Skeletal muscle tissue (tissue), 4 donors: ENCODE data around the gene PRKCE. TPM values are rescaled to one million over a fixed set of nuclear protein-coding genes. Genes with fewer than 3 reads are reported as not detected.

Experiments used
- H3K27ac ChIP-seq: one replicate; pipeline ENCODE4 v1.7.0; 2013; ENCODE audit warnings: mild to moderate bottlenecking, low read depth, low read length, inconsistent platforms
- H3K27me3 ChIP-seq, 3 donors: one replicate each; pipeline ENCODE4 v1.7.0; 2013; ENCODE audit warnings: low read length in 3 of 3; ENCODE audit not compliant: control insufficient read depth in 3 of 3, insufficient read depth in 3 of 3
- H3K36me3 ChIP-seq, 3 donors: one replicate each; pipeline ENCODE4 v1.7.0; 2013; ENCODE audit warnings: low read length in 3 of 3; ENCODE audit not compliant: control insufficient read depth in 3 of 3, insufficient read depth in 3 of 3
- H3K4me1 ChIP-seq, 3 donors: one replicate each; pipeline ENCODE4 v1.7.0; 2013; ENCODE audit warnings: low read length in 3 of 3, mild to moderate bottlenecking in 3 of 3; ENCODE audit not compliant: control insufficient read depth in 3 of 3, insufficient read depth in 3 of 3
- H3K4me3 ChIP-seq, 3 donors: one replicate each; pipeline ENCODE4 v1.7.0; 2013; ENCODE audit warnings: low read length in 3 of 3
- H3K9ac ChIP-seq, 3 donors: one replicate each; pipeline ENCODE4 v1.7.0; 2013; ENCODE audit warnings: low read length in 3 of 3, mild to moderate bottlenecking in 3 of 3, moderate library complexity in 2 of 3, low read depth in 1 of 3
- H3K9me3 ChIP-seq, 3 donors: one replicate each; pipeline ENCODE4 v1.7.0; 2013; ENCODE audit warnings: low read length in 3 of 3; ENCODE audit not compliant: control insufficient read depth in 3 of 3
- total RNA-seq: library from RNA; depleted of rRNA; stranded (reverse); fragments of >200 nt; gene quantifications from one replicate; pipeline ENCODE4 v1.2.3, GENCODE V29; 2014
- donor health status: Osteomylitis.

Gene PRKCE
- total RNA-seq, 1 donor from 2014 or later, result 9.4 TPM

GRCh38 chr2:45929674-45930395 is 278.4 kb downstream of the PRKCE start:
- Histone ChIP-seq H3K36me3 (no peaks in the 10 kb centered on the region), H3K9ac (no peak overlapping the region), H3K9me3 (no peaks in the 10 kb centered on the region), H3K27ac (peak overlapping the region; percentile 87), H3K4me1 (peaks cover 9 to 36% (median 22%) of the 10 kb centered on the region in 3 donors), H3K4me3 (no peak overlapping the region), H3K27me3 (no peaks in the 10 kb centered on the region)

- H3K9ac ChIP-seq, result no peak overlapping the region
- no peaks in the 10 kb centered on the region for H3K36me3 ChIP-seq
- H3K4me1 ChIP-seq, result peaks cover 9 to 37% (median 25%) of the 10 kb centered on the region in 3 donors
- peak overlapping the region; percentile 87 for H3K27ac ChIP-seq
- no peak overlapping the region for H3K4me3 ChIP-seq
- no peaks in the 10 kb centered on the region for H3K27me3 ChIP-seq
- no peaks in the 10 kb centered on the region for H3K9me3 ChIP-seq
Measured at GRCh38 chr2:45930396-45930792, 278.9 kb downstream of the PRKCE start.

GRCh38 chr2:45932278-45932975 is 281.0 kb downstream of the PRKCE start:
- peaks cover 21 to 37% (median 36%) of the 10 kb centered on the region in 3 donors for H3K4me1 ChIP-seq
- H3K9ac ChIP-seq, result no peak overlapping the region
- H3K27ac ChIP-seq, result no peak overlapping the region
- no peaks in the 10 kb centered on the region for H3K9me3 ChIP-seq
- no peak overlapping the region for H3K4me3 ChIP-seq
- H3K36me3 ChIP-seq, result no peaks in the 10 kb centered on the region
- H3K27me3 ChIP-seq, result no peaks in the 10 kb centered on the region

- Histone ChIP-seq H3K4me3 (peak overlapping the region in 1 of 3 donors; percentile 18), H3K27me3 (no peaks in the 10 kb centered on the region), H3K9ac (peak overlapping the region in 1 of 3 donors; percentile 52)
Measured at GRCh38 chr2:45935791-45936622, 284.5 kb downstream of the PRKCE start.

GRCh38 chr2:45936623-45936979 is 285.1 kb downstream of the PRKCE start:
- Histone ChIP-seq H3K9ac (no peak overlapping the region), H3K4me3 (no peak overlapping the region), H3K27me3 (no peaks in the 10 kb centered on the region), H3K36me3 (no peaks in the 10 kb centered on the region), H3K4me1 (peaks cover 22 to 39% (median 30%) of the 10 kb centered on the region in 3 donors), H3K9me3 (no peaks in the 10 kb centered on the region), H3K27ac (no peak overlapping the region)

More at GRCh38 chr2:45935791-45936622, 284.5 kb downstream of the PRKCE start:
- no peaks in the 10 kb centered on the region for H3K36me3 ChIP-seq
- H3K9me3 ChIP-seq, result no peaks in the 10 kb centered on the region
- H3K27ac ChIP-seq, result peak overlapping the region; percentile 88
- H3K4me1 ChIP-seq, result peaks cover 22 to 39% (median 32%) of the 10 kb centered on the region in 3 donors

- Histone ChIP-seq H3K27me3 (no peaks in the 10 kb centered on the region), H3K9me3 (no peaks in the 10 kb centered on the region), H3K27ac (no peak overlapping the region), H3K36me3 (no peaks in the 10 kb centered on the region), H3K9ac (no peak overlapping the region), H3K4me3 (no peak overlapping the region), H3K4me1 (peaks cover 22 to 36% (median 30%) of the 10 kb centered on the region in 3 donors)
Measured at GRCh38 chr2:45937990-45938389, 286.5 kb downstream of the PRKCE start.

- Histone ChIP-seq H3K9me3 (no peaks in the 10 kb centered on the region), H3K9ac (peak overlapping the region in 1 of 3 donors; percentile 47), H3K4me1 (peaks cover 22 to 36% (median 30%) of the 10 kb centered on the region in 3 donors), H3K4me3 (peak overlapping the region; percentile 28 to 56 (median 50)), H3K36me3 (no peaks in the 10 kb centered on the region), H3K27me3 (no peaks in the 10 kb centered on the region), H3K27ac (peak overlapping the region; percentile 63)
Measured at GRCh38 chr2:45938649-45939511, 287.4 kb downstream of the PRKCE start.

- Histone ChIP-seq H3K4me3 (no peak overlapping the region), H3K9ac (no peak overlapping the region), H3K4me1 (peaks cover 13 to 25% (median 14%) of the 10 kb centered on the region in 3 donors), H3K27me3 (no peaks in the 10 kb centered on the region), H3K27ac (no peak overlapping the region), H3K9me3 (no peaks in the 10 kb centered on the region), H3K36me3 (no peaks in the 10 kb centered on the region)
Measured at GRCh38 chr2:45941531-45942236, 290.2 kb downstream of the PRKCE start.
